Upper lobe of right lung (tissue), 1 donor: ENCODE results near the gene SSBP4. TPM values are rescaled to one million over a fixed set of nuclear protein-coding genes. Genes with fewer than 3 reads are reported as not detected.

Experiments
- ATAC-seq: fragments of 200-7000 bp; cut with Tn5 transposase; one replicate; pipeline ENCODE4 v1.9.1; 2020; ENCODE audit warnings: mild to moderate bottlenecking, moderate library complexity
- DNase-seq: peaks from one replicate; pipeline ENCODE4 v3.0.0-alpha.2; 2020
- H3K27ac ChIP-seq: fragments of 200-600 bp; one replicate; pipeline ENCODE4 v1.8.0; 2022
- H3K27me3 ChIP-seq: fragments of 200-600 bp; one replicate; pipeline ENCODE4 v1.8.0; 2022; ENCODE audit warnings: mild to moderate bottlenecking
- H3K36me3 ChIP-seq: fragments of 200-600 bp; one replicate; pipeline ENCODE4 v1.8.0; 2022
- H3K4me1 ChIP-seq: fragments of 200-600 bp; one replicate; pipeline ENCODE4 v1.8.0; 2022
- H3K4me3 ChIP-seq: fragments of 200-600 bp; one replicate; pipeline ENCODE4 v1.8.0; 2022; ENCODE audit warnings: mild to moderate bottlenecking
- H3K9me3 ChIP-seq: fragments of 200-600 bp; one replicate; pipeline ENCODE4 v1.8.0; 2022
- intact Hi-C: fragments of 100-400 bp; cut with DNase I; formaldehyde crosslinking; loops from one replicate; pipeline ENCODE4 v1.11.0; 2022
- total RNA-seq: library from RNA; stranded (reverse); fragmentation: NEBNext Ultra II Directional; extraction: Animal tissue kit (Norgen Biotek cat#: 25700); gene quantifications from one replicate; pipeline ENCODE4 v1.2.1, GENCODE V29; 2021
- TF ChIP-seq, protein P1 (sequence below): fragments of 200-600 bp; IDR thresholded peaks from one replicate; pipeline ENCODE4 v1.8.0; 2022; ENCODE audit warnings: antibody characterized with exemption
- donor health status: DM: no; HTN: yes; CAD: no; lungs with severe emphysema.

The SSBP4 gene
- total RNA-seq, 1 donor from 2014 or later, result 57.3 TPM

DNA sequence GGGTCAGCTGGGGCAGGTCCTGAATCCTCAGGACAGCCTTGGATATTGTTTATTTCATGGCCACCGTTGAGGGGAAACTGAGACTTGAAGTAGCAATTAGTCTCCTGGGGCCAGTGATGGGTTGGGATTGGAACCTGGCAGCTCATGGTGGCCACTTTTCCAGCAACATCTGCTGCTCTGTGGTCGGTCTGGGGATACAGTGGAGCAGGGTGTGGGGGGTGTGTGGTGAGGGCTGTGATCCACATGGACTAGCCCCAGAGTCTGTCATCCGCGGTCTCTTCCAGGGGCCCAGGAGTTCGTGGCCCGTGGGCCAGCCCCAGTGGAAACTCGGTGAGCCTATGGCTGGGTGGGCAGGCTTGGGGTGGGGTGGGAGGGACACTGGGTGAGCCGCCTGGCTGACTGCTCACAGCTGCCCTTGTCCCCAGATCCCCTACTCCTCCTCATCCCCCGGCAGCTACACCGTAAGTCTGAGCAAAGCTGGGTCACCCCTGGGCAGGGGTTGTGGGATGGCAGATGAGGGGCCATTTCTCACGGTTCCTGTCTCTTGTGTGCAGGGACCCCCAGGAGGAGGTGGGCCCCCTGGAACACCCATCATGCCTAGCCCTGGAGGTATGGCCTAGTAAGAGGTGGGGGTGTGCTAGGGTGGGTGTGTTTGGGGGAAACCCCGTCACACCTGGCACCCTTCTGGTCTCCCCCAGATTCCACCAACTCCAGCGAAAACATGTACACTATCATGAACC is 13.2 kb downstream of the SSBP4 start:
- Histone ChIP-seq H3K36me3 (no peaks in the 10 kb centered on the region), H3K27ac (no peak overlapping the region), H3K4me3 (peak overlapping the region; percentile 45), H3K9me3 (no peaks in the 10 kb centered on the region), H3K4me1 (peaks cover 29% of the 10 kb centered on the region), H3K27me3 (no peaks in the 10 kb centered on the region)
- ATAC-seq, result no peak
- DNase-seq, result no peak
- intact Hi-C loops, result no loop called here
- TF ChIP-seq, protein P1, sequence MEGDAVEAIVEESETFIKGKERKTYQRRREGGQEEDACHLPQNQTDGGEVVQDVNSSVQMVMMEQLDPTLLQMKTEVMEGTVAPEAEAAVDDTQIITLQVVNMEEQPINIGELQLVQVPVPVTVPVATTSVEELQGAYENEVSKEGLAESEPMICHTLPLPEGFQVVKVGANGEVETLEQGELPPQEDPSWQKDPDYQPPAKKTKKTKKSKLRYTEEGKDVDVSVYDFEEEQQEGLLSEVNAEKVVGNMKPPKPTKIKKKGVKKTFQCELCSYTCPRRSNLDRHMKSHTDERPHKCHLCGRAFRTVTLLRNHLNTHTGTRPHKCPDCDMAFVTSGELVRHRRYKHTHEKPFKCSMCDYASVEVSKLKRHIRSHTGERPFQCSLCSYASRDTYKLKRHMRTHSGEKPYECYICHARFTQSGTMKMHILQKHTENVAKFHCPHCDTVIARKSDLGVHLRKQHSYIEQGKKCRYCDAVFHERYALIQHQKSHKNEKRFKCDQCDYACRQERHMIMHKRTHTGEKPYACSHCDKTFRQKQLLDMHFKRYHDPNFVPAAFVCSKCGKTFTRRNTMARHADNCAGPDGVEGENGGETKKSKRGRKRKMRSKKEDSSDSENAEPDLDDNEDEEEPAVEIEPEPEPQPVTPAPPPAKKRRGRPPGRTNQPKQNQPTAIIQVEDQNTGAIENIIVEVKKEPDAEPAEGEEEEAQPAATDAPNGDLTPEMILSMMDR, result no peak

DNA sequence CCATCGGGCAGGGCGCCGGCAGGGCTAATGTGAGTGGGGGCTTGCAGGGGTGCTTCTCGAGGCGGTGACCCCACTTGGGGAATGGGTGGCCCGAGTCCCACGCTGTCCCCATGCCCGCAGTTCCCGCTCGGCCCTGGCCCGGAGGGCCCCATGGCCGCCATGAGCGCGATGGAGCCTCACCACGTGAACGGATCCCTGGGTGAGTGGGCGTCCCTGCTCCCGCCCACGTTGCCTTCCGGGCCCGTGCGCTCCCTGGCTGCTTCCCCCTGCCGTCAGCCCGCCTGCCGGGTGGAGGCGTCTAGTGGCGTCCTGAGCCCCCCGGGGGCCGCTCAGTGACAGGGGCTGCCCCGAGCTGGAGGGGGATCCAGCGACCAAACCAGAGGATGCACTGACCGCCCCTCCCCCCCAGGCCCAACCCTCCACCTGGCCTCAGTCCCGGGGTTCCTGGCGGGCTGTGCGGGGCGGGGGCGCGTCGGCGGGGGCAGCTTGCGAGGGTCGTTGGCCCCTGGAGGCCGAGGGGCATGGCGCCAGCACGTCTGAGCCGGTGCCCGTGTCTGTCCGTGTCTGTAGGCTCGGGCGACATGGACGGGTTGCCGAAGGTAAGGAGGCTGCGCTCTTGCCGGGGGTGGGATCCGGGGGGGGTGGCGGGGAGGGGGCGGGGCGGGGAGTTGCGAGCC is 14.0 kb downstream of the SSBP4 start:
- no peaks in the 10 kb centered on the region for H3K36me3 ChIP-seq
- no peaks in the 10 kb centered on the region for H3K27me3 ChIP-seq
- no peak for DNase-seq
- intact Hi-C loops, result no loop called here
- H3K4me3 ChIP-seq, result peak overlapping the region; percentile 45
- no peak overlapping the region for H3K27ac ChIP-seq
- ATAC-seq, result peak; percentile 1
- H3K9me3 ChIP-seq, result no peaks in the 10 kb centered on the region
- TF ChIP-seq, protein P1, result no peak
- H3K4me1 ChIP-seq, result peaks cover 30% of the 10 kb centered on the region

DNA sequence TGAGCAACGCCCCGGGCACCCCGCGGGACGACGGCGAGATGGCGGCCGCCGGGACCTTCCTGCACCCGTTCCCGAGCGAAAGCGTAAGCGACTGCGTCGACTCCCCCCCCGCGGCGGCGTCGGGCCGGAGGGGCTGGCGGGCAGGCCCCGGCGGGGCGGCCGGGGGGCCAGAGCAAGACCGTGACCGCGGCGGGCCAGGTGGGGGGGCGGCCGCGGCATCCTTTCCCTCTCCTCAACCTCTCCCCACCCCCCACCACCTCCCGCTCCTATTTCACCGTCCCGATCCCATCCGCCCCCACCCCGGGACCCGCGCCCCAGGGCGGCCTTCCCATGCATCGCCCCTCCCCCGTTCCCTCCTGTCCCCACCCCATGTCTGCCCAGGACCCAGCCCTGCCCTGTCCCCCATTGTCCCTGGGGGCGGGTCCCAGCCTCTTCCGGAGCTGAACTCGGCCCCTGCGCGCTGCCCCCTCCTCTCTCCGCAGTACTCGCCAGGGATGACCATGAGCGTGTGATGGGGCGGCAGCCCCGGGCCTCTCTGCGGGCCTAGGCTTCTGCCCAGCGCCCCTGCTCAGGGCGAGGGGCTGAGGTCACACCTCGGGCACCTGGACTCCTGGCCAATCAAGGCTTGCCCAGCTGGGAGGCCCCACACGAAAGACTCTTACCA is 14.7 kb downstream of the SSBP4 start:
- no peak for DNase-seq
- TF ChIP-seq, protein P1, result no peak
- H3K4me3 ChIP-seq, result peak overlapping the region; percentile 45
- H3K27ac ChIP-seq, result no peak overlapping the region
- H3K27me3 ChIP-seq, result no peaks in the 10 kb centered on the region
- H3K36me3 ChIP-seq, result no peaks in the 10 kb centered on the region
- intact Hi-C loops, result no loop called here
- H3K9me3 ChIP-seq, result no peaks in the 10 kb centered on the region
- ATAC-seq, result no peak
- peaks cover 32% of the 10 kb centered on the region for H3K4me1 ChIP-seq

DNA sequence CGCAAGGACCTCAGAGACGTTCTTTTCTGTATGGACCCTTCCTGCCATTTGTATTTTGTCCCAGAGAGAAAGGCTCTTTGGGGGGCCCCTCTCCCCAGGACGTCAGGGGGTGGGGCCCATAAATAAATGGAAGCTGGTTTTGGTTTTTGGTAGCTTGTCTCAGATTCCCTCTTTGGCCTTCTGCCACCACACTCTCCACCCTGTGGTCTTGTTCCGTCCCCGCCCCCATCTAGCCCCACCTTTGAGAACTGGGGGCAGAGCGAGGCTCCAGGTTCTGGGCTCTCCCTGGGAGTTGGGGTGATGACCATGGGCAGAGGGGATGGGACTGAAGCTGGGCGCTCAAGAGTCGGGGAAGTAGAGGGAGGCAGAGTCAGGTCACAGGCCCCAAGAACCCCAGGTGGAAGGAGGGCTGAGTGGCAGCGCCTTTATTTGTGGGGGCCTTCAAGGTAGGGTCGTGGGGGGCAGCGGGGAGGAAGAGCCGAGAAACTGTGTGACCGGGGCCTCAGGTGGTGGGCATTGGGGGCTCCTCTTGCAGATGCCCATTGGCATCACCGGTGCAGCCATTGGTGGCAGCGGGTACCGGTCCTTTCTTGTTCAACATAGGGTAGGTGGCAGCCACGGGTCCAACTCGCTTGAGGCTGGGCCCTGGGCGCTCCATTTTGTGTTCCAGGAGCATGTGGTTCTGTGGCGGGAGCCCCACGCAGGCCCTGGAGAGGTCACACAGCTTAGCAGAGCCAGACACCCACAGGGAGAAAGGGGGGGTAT is 15.4 kb downstream of the SSBP4 start:
- H3K27me3 ChIP-seq, result no peaks in the 10 kb centered on the region
- H3K27ac ChIP-seq, result no peak overlapping the region
- no peaks in the 10 kb centered on the region for H3K36me3 ChIP-seq
- H3K4me1 ChIP-seq, result peaks cover 28% of the 10 kb centered on the region
- no peaks in the 10 kb centered on the region for H3K9me3 ChIP-seq
- intact Hi-C loops, result no loop called here
- DNase-seq (no peak), ATAC-seq (no peak)
- peak overlapping the region; percentile 45 for H3K4me3 ChIP-seq
- TF ChIP-seq, protein P1, result no peak

DNA sequence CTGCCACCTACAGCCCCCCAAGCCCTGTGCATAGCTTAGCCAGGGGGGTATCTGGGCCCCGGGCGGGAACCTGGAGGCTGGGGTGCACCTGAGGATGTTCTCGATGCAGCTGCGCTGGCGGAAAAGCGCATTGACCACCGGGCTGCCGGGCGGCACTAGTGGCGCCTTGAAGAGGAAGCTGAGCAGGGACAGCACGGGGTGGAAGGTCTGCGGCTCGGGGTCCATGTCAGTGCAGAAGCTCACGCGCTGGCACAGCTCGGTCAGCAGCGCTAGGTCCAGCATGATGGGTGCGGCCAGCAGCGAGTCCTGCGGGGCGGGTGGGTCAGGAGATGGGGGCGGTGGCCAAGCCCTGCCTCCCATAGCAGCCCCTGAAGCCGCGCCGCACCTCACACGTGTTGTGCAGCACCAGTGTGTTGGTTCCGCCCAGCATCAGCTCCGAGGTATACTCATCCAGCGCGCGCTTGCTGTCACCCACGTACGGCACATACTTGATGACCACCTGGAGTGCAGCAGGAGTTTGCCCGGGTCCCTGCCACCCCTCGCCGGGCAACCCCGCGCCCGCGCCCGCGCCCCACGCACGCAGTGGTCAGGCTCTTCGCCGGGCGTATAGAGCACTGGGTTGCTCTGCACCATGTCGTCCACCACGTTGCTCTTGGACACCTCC is 16.1 kb downstream of the SSBP4 start:
- ATAC-seq (no peak), DNase-seq (no peak)
- H3K36me3 ChIP-seq, result no peaks in the 10 kb centered on the region
- H3K4me3 ChIP-seq, result no peak overlapping the region
- intact Hi-C loops, result no loop called here
- no peak overlapping the region for H3K27ac ChIP-seq
- TF ChIP-seq, protein P1, result no peak
- no peaks in the 10 kb centered on the region for H3K9me3 ChIP-seq
- H3K4me1 ChIP-seq, result peaks cover 25% of the 10 kb centered on the region
- H3K27me3 ChIP-seq, result no peaks in the 10 kb centered on the region
